Endothelial cell of umbilical vein (primary cell): ENCODE measurements around the gene BTN3A1. TPM values are rescaled to one million over a fixed set of nuclear protein-coding genes. Genes with fewer than 3 reads are reported as not detected.

Experiments
- BruUV-seq: library from RNA; stranded (reverse); fragments of 400-500 nt; replicated peaks from 2 replicates; lab custom pipeline; 2021; lab: Mats Ljungman, UMichigan
- CTCF ChIA-PET: fragments of 300-600, 350-600 bp; sonication (Branson Sonifier 250); formaldehyde crosslinking; loops from one replicate; lab custom pipeline; 2021; ENCODE audit warnings: antibody characterized with exemption, inconsistent platforms; lab: Charles Lee
- POLR2A ChIA-PET: fragments of 300-600, 350-600 bp; sonication (Branson Sonifier 250); formaldehyde crosslinking; loops from one replicate; lab custom pipeline; 2021; ENCODE audit warnings: antibody characterized with exemption, inconsistent platforms; lab: Charles Lee
- DNase-seq: peaks from one replicate; pipeline ENCODE4 v3.0.0-alpha.2; 2011; ENCODE audit warnings: low read depth, low spot score
- FAIRE-seq: peaks from 2 replicates; lab custom pipeline; 2011; peaks lifted over from hg19 to GRCh38; lab: Jason Lieb, UNC
- H2AFZ ChIP-seq: 2 replicates; pipeline ENCODE4 v1.6.0; 2012; ENCODE audit warnings: low read depth, low read length, control low read depth, inconsistent platforms
- H3K27ac ChIP-seq: 2 replicates; pipeline ENCODE4 v1.5.1; 2011; ENCODE audit warnings: low read depth, mild to moderate bottlenecking, control low read depth, low read length, moderate library complexity; ENCODE audit not compliant: insufficient read depth
- H3K27me3 ChIP-seq, 2 experiments: 2 replicates each; pipeline versions ENCODE4 v1.6.0 to v1.6.1; 2011; ENCODE audit warnings: low read length in 2 of 2, mixed read lengths in 1 of 2; ENCODE audit not compliant: control insufficient read depth in 2 of 2, insufficient read depth in 2 of 2
- H3K36me3 ChIP-seq, 2 experiments: 2 replicates in 1 of 2; 3 replicates in 1 of 2; pipeline ENCODE4 v1.5.1; 2011; ENCODE audit warnings: low read length in 2 of 2, mild to moderate bottlenecking in 1 of 2, moderate library complexity in 1 of 2; ENCODE audit not compliant: control insufficient read depth in 2 of 2, insufficient read depth in 2 of 2; ENCODE audit errors: extremely low read depth in 1 of 2
- H3K4me1 ChIP-seq: 3 replicates; pipeline ENCODE4 v1.5.1; 2011; ENCODE audit warnings: mild to moderate bottlenecking, low read length; ENCODE audit not compliant: control insufficient read depth, insufficient read depth; ENCODE audit errors: extremely low read depth
- H3K4me2 ChIP-seq: 2 replicates; pipeline ENCODE4 v1.6.1; 2011; ENCODE audit warnings: low read length, control low read depth, mixed read lengths; ENCODE audit not compliant: insufficient read depth
- H3K4me3 ChIP-seq, 3 experiments: fragments of 200-600 bp in 1 of 3; sonication (generic), shearing (Covaris generic) in 1 of 3; replicated peaks in 1 of 3; 2 replicates each; pipeline ENCODE4 v1.5.1; 2011 to 2016; ENCODE audit warnings: control low read depth in 3 of 3, low read length in 3 of 3, mild to moderate bottlenecking in 2 of 3, inconsistent platforms in 1 of 3, low read depth in 1 of 3, moderate library complexity in 1 of 3; ENCODE audit not compliant: insufficient read depth in 1 of 3
- H3K79me2 ChIP-seq: 2 replicates; pipeline ENCODE4 v1.6.0; 2012; ENCODE audit warnings: low read length, inconsistent platforms; ENCODE audit not compliant: control insufficient read depth, insufficient read depth
- H3K9ac ChIP-seq: replicated peaks from 2 replicates; pipeline ENCODE3; 2011; ENCODE audit warnings: low read length, control low read depth; ENCODE audit not compliant: insufficient read depth; ENCODE audit errors: extremely low read depth
- H3K9me1 ChIP-seq: replicated peaks from 3 replicates; pipeline ENCODE4 v1.6.0; 2011; ENCODE audit warnings: mild to moderate bottlenecking, low read length; ENCODE audit not compliant: control insufficient read depth, insufficient read depth; ENCODE audit errors: extremely low read depth
- H3K9me3 ChIP-seq: replicated peaks from 2 replicates; pipeline ENCODE4 v1.5.1; 2012; ENCODE audit warnings: low read length, inconsistent platforms; ENCODE audit not compliant: control insufficient read depth, insufficient read depth
- H4K20me1 ChIP-seq: replicated peaks from 2 replicates; pipeline ENCODE3; 2011; ENCODE audit warnings: mild to moderate bottlenecking, low read length; ENCODE audit not compliant: control insufficient read depth, insufficient read depth; ENCODE audit errors: extremely low read depth
- CTCF ChIP-seq, 2 donors: IDR thresholded peaks; 1 replicate in 1 of 2; 2 replicates in 1 of 2; pipeline ENCODE4 v1.5.1; 2011; ENCODE audit warnings: low read length in 2 of 2, mild to moderate bottlenecking in 2 of 2, moderate library complexity in 2 of 2, control low read depth in 1 of 2, inconsistent platforms in 1 of 2, low read depth in 1 of 2; ENCODE audit not compliant: insufficient read depth in 1 of 2; ENCODE audit errors: extremely low read depth in 1 of 2
- EZH2 ChIP-seq: IDR thresholded peaks from 2 replicates; pipeline ENCODE4 v1.6.1; 2012; ENCODE audit warnings: borderline replicate concordance, low read depth, mild to moderate bottlenecking, moderate library complexity, low read length, inconsistent platforms; ENCODE audit not compliant: severe bottlenecking
- FOS ChIP-seq: IDR thresholded peaks from 2 replicates; pipeline ENCODE4 v1.6.1; 2011; ENCODE audit warnings: mild to moderate bottlenecking, low read length, moderate library complexity, borderline replicate concordance; ENCODE audit not compliant: insufficient read depth
- GATA2 ChIP-seq: IDR thresholded peaks from 2 replicates; pipeline ENCODE4 v1.7.0; 2011; ENCODE audit warnings: low read depth, mild to moderate bottlenecking, moderate library complexity, mixed read lengths, low read length; ENCODE audit not compliant: insufficient read length, insufficient read depth
- JUN ChIP-seq: IDR thresholded peaks from 2 replicates; pipeline ENCODE4 v1.6.1; 2011; ENCODE audit warnings: borderline replicate concordance, low read depth; ENCODE audit not compliant: insufficient read length, insufficient read depth
- MAX ChIP-seq: IDR thresholded peaks from 2 replicates; pipeline ENCODE4 v1.6.1; 2011; ENCODE audit not compliant: insufficient read depth, insufficient read length
- MYC ChIP-seq: IDR thresholded peaks from one replicate; pipeline ENCODE4 v1.6.1; 2011; ENCODE audit warnings: mild to moderate bottlenecking, low read depth, low read length
- dilution Hi-C: fragments of 300-500 bp; cut with MboI; formaldehyde crosslinking; loops from one replicate; pipeline ENCODE4 v1.15.0; 2019; ENCODE audit warnings: low sequenced_read_pairs; ENCODE audit not compliant: extremely low pct_ligation_motif_present
- intact Hi-C: fragments of 100-400 bp; cut with micrococcal nuclease; formaldehyde crosslinking; loops from one replicate; pipeline ENCODE4 v1.10.0; 2022
- polyA plus RNA-seq, 4 experiments: library from polyadenylated mRNA; depleted of rRNA in 3 of 4; stranded (reverse) in 3 of 4; unstranded in 1 of 4; fragments of >200 nt; gene quantifications; 2 replicates each; pipeline versions ENCODE4 v1.2.1 to v1.2.3, GENCODE V29; 2011 to 2012; ENCODE audit warnings: missing spikeins in 1 of 4
- total RNA-seq: library from RNA; stranded (reverse); gene quantifications from 2 replicates; pipeline ENCODE4 v1.2.3, GENCODE V29; 2021

The BTN3A1 gene
- total and polyA plus RNA-seq, 2 donors (not counting 3 experiments of a cell fraction or from before 2014, with no cell fraction given), result 7.6 to 12.1 TPM

- intact Hi-C loops, result no loop called here
- ChIA-PET CTCF (interaction anchor here (2.3 kb wide), 1 partner anchor 60 kb away, joined by 7 read pairs; no protein-coding TSS in a partner anchor), POLR2A (no interaction called here)
These were observed 587 bp upstream of the BTN3A1 start for GRCh38 chr6:26401389-26401986.

More at GRCh38 chr6:26401389-26401986, 587 bp upstream of the BTN3A1 start:
- H3K9me3 ChIP-seq, result no peaks in the 10 kb centered on the region
- H3K36me3 ChIP-seq, result no peaks in the 10 kb centered on the region
- H3K27ac ChIP-seq, result peak overlapping the region; percentile 61
- dilution Hi-C loops, result no loop called here
- DNase-seq (no peak), FAIRE-seq (no peak)
- H3K4me2 ChIP-seq, result peak overlapping the region; percentile 98
- peak overlapping the region; percentile 60 for H2AFZ ChIP-seq
- H3K4me1 ChIP-seq, result peaks cover 2% of the 10 kb centered on the region
- no peaks in the 10 kb centered on the region for H3K79me2 ChIP-seq
- H4K20me1 ChIP-seq, result no peaks in the 10 kb centered on the region
- peak overlapping the region in 2 of 3 experiments; percentile 55 to 79 for H3K4me3 ChIP-seq
- no TSS peak for BruUV-seq
- no peaks in the 10 kb centered on the region for H3K9me1 ChIP-seq
- no peaks in the 10 kb centered on the region for H3K27me3 ChIP-seq
- TF ChIP-seq JUN (no peak), CTCF (IDR thresholded peaks at IDR 0.05; ENCODE audit: extremely low read depth in 1 of 2, insufficient read depth in 1 of 2, low read depth in 1 of 2, low read length in 2 of 2) (no peak), GATA2 (no peak), FOS (no peak), MAX (no peak), MYC (no peak), EZH2 (no peak)
- peak overlapping the region; percentile 59 for H3K9ac ChIP-seq
